Esophagus squamous epithelium (tissue), 5 donors: Measurements from ENCODE around the gene ACTL6B. TPM values are rescaled to one million over a fixed set of nuclear protein-coding genes. Genes with fewer than 3 reads are reported as not detected.

ENCODE experiments used
- DNase-seq: peaks from one replicate; lab custom pipeline; 2025; lab: John Stamatoyannopoulos, UW
- H3K27ac ChIP-seq, 4 donors: fragments of 200-600 bp; sonication (generic); one replicate each; pipeline ENCODE4 v1.5.1; 2016 to 2019; ENCODE audit warnings: mild to moderate bottlenecking in 1 of 4
- H3K27me3 ChIP-seq, 4 donors: fragments of 200-600 bp; sonication (generic); 1 replicate in 3 of 4; 2 replicates in 1 of 4; pipeline versions ENCODE4 v1.5.1 to v1.6.0; 2017 to 2021; ENCODE audit warnings: antibody characterized with exemption in 1 of 4
- H3K36me3 ChIP-seq, 3 donors: fragments of 200-600 bp; sonication (generic); one replicate each; pipeline ENCODE4 v1.5.1; 2016 to 2019
- H3K4me1 ChIP-seq, 3 donors: fragments of 200-600 bp; sonication (generic); one replicate each; pipeline ENCODE4 v1.5.1; 2017 to 2019
- H3K4me3 ChIP-seq, 4 donors: fragments of 200-600 bp; sonication (generic); 1 replicate in 3 of 4; 2 replicates in 1 of 4; pipeline ENCODE4 v1.5.1; 2016 to 2019; ENCODE audit warnings: mild to moderate bottlenecking in 2 of 4, moderate library complexity in 1 of 4
- H3K9me3 ChIP-seq, 3 donors: fragments of 200-600 bp; sonication (generic); one replicate each; pipeline ENCODE4 v1.5.1; 2016 to 2019
- CTCF ChIP-seq, 6 experiments: fragments of 450-650 bp in 4 of 6; fragments of 200-600 bp in 2 of 6; sonication (generic) in 2 of 6; IDR thresholded peaks; one replicate each; pipeline ENCODE4 v1.5.1; 2016 to 2019; ENCODE audit warnings: antibody characterized with exemption in 6 of 6, mild to moderate bottlenecking in 4 of 6, moderate library complexity in 4 of 6
- POLR2A ChIP-seq, 4 donors: fragments of 450-650 bp; IDR thresholded peaks; one replicate each; pipeline ENCODE4 v1.6.1; 2017; ENCODE audit warnings: antibody characterized with exemption in 4 of 4, mild to moderate bottlenecking in 4 of 4, moderate library complexity in 3 of 4
- WGBS, 2 donors: methylation state at CpG; one replicate each; pipeline ENCODE4 v1.1.5; 2018; 5-methylcytosine and 5-hydroxymethylcytosine counted together
- intact Hi-C: fragments of 100-400 bp; cut with DNase I; formaldehyde crosslinking; loops from one replicate; pipeline ENCODE4 v1.15.0; 2022
- total RNA-seq, 4 donors: library from RNA; depleted of rRNA; stranded (reverse); fragments of >200 nt; gene quantifications; one replicate each; pipeline ENCODE4 v1.1.0, GENCODE V29; 2016
- donor health status: DM: yes; HTN: yes; CAD: no.

The ACTL6B gene
- total RNA-seq, 4 donors from 2014 or later: not detected

- 75 to 88% methylated on average over 4 to 5 of the region's 17 CpGs for WGBS, 2 donors
- Histone ChIP-seq H3K9me3 (no peaks in the 10 kb centered on the region), H3K27ac (no peak overlapping the region), H3K36me3 (peaks cover 49 to 84% (median 57%) of the 10 kb centered on the region in 3 donors), H3K4me3 (no peak overlapping the region), H3K27me3 (no peaks in the 10 kb centered on the region), H3K4me1 (peaks cover 8 to 45% (median 27%) of the 10 kb centered on the region in 3 donors)
- DNase-seq: no peak
- intact Hi-C loops: no loop called here
- TF ChIP-seq CTCF (IDR thresholded peaks at IDR 0.05) (no peak), POLR2A (IDR thresholded peaks at IDR 0.05) (no peak)
Observed at GRCh38 chr7:100686822-100687211, 30.6 kb upstream of the ACTL6B start.

GRCh38 chr7:100686201-100686821, 30.1 kb upstream of the ACTL6B start:
- WGBS, 2 donors: 72 to 88% methylated on average over 18 of the region's 33 CpGs
- Histone ChIP-seq H3K4me3 (no peak overlapping the region), H3K27me3 (no peaks in the 10 kb centered on the region), H3K9me3 (no peaks in the 10 kb centered on the region), H3K36me3 (peaks cover 54 to 89% (median 62%) of the 10 kb centered on the region in 3 donors), H3K4me1 (peaks cover 3 to 45% (median 22%) of the 10 kb centered on the region in 3 donors), H3K27ac (no peak overlapping the region)
- no peak for DNase-seq
- intact Hi-C loops: no loop called here
- TF ChIP-seq POLR2A (IDR thresholded peaks at IDR 0.05) (no peak), CTCF (IDR thresholded peaks at IDR 0.05) (no peak)

- Histone ChIP-seq H3K27me3 (no peaks in the 10 kb centered on the region), H3K4me3 (no peak overlapping the region), H3K9me3 (no peaks in the 10 kb centered on the region), H3K27ac (no peak overlapping the region), H3K4me1 (peaks cover 4 to 45% (median 18%) of the 10 kb centered on the region in 3 donors), H3K36me3 (peaks cover 55 to 95% (median 62%) of the 10 kb centered on the region in 3 donors)
- intact Hi-C loops: no loop called here
- WGBS, 2 donors: 85 to 89% methylated on average over 7 to 16 of the region's 17 CpGs
- TF ChIP-seq POLR2A (IDR thresholded peaks at IDR 0.05) (no peak), CTCF (IDR thresholded peaks at IDR 0.05) (no peak)
- DNase-seq: no peak
Observed at GRCh38 chr7:100685631-100686145, 29.4 kb upstream of the ACTL6B start.

- TF ChIP-seq POLR2A (IDR thresholded peaks at IDR 0.05): no peak
- TF ChIP-seq CTCF (IDR thresholded peaks at IDR 0.05): no peak
- peaks cover 55 to 97% (median 62%) of the 10 kb centered on the region in 3 donors for H3K36me3 ChIP-seq
- peaks cover 9 to 45% (median 24%) of the 10 kb centered on the region in 3 donors for H3K4me1 ChIP-seq
- no peaks in the 10 kb centered on the region for H3K9me3 ChIP-seq
- no peak overlapping the region for H3K4me3 ChIP-seq
- no peak overlapping the region for H3K27ac ChIP-seq
- DNase-seq: no peak
- 80 to 86% methylated on average over 2 to 7 of the region's 18 CpGs for WGBS, 2 donors
- intact Hi-C loops: no loop called here
- H3K27me3 ChIP-seq: no peaks in the 10 kb centered on the region
Observed at GRCh38 chr7:100685049-100685605, 28.9 kb upstream of the ACTL6B start.

- Histone ChIP-seq H3K36me3 (peaks cover 55 to 97% (median 64%) of the 10 kb centered on the region in 3 donors), H3K4me3 (no peak overlapping the region), H3K9me3 (no peaks in the 10 kb centered on the region), H3K27ac (no peak overlapping the region), H3K4me1 (peaks cover 14 to 45% (median 27%) of the 10 kb centered on the region in 3 donors), H3K27me3 (no peaks in the 10 kb centered on the region)
- WGBS, 2 donors: 90% methylated on average over 2 of the region's 16 CpGs; no CpG with 5 or more reads in 1 of the 2 donors
- no peak for DNase-seq
- no peak for TF ChIP-seq CTCF (IDR thresholded peaks at IDR 0.05)
- no peak for TF ChIP-seq POLR2A (IDR thresholded peaks at IDR 0.05)
- intact Hi-C loops: no loop called here
Observed at GRCh38 chr7:100684534-100685042, 28.3 kb upstream of the ACTL6B start.
